Kidney (tissue), 14 donors: ENCODE data around the gene RASA2. TPM values are rescaled to one million over a fixed set of nuclear protein-coding genes. Genes with fewer than 3 reads are reported as not detected.

Experiments
- DNase-seq, 5 donors: peaks; one replicate each; pipeline ENCODE4 v3.0.0-alpha.2; 2013 to 2020
- FAIRE-seq: peaks from 2 replicates; lab custom pipeline; 2012; peaks lifted over from hg19 to GRCh38; lab: Jason Lieb, UNC
- H3K27ac ChIP-seq, 2 donors: one replicate each; pipeline ENCODE4 v1.7.0; 2013; ENCODE audit warnings: low read depth in 2 of 2, low read length in 2 of 2, inconsistent platforms in 1 of 2
- H3K27me3 ChIP-seq: one replicate; pipeline ENCODE4 v1.7.1; 2013; ENCODE audit warnings: low read length, inconsistent platforms; ENCODE audit not compliant: control insufficient read depth, insufficient read depth
- H3K36me3 ChIP-seq, 3 donors: one replicate each; pipeline versions ENCODE4 v1.7.0 to v1.7.1; 2013; ENCODE audit warnings: low read length in 3 of 3, control low read depth in 1 of 3, inconsistent platforms in 1 of 3; ENCODE audit not compliant: insufficient read depth in 3 of 3, control insufficient read depth in 2 of 3
- H3K4me1 ChIP-seq, 3 donors: one replicate each; pipeline versions ENCODE4 v1.7.0 to v1.7.1; 2013; ENCODE audit warnings: low read length in 3 of 3, inconsistent platforms in 1 of 3, low read depth in 1 of 3; ENCODE audit not compliant: control insufficient read depth in 2 of 3, insufficient read depth in 2 of 3
- H3K4me3 ChIP-seq, 3 donors: one replicate each; pipeline versions ENCODE4 v1.7.0 to v1.8.1; 2013; ENCODE audit warnings: low read length in 3 of 3, control low read depth in 1 of 3, inconsistent platforms in 1 of 3
- H3K9ac ChIP-seq, 3 donors: one replicate each; pipeline versions ENCODE4 v1.7.0 to v1.7.1; 2013; ENCODE audit warnings: low read length in 3 of 3, control low read depth in 1 of 3, inconsistent platforms in 1 of 3
- H3K9me3 ChIP-seq, 3 donors: one replicate each; pipeline versions ENCODE4 v1.7.0 to v1.7.1; 2013; ENCODE audit warnings: low read length in 3 of 3, control low read depth in 1 of 3, inconsistent platforms in 1 of 3; ENCODE audit not compliant: control insufficient read depth in 2 of 3, insufficient read depth in 1 of 3
- CTCF ChIP-seq: IDR thresholded peaks from 3 replicates; pipeline ENCODE4 v1.5.1; 2012; ENCODE audit warnings: mild to moderate bottlenecking, moderate library complexity, borderline replicate concordance; ENCODE audit not compliant: insufficient read depth; ENCODE audit errors: extremely low read depth
- intact Hi-C: fragments of 100-400 bp; cut with DNase I; formaldehyde crosslinking; loops from one replicate; pipeline ENCODE4 v1.11.1; 2022
- polyA plus RNA-seq: library from polyadenylated mRNA; stranded (reverse); fragments of 350-450 nt; fragmentation: Illumina TruSeq; extraction: RNeasy Lipid Tissue Mini Kit (QIAGEN cat#74804); gene quantifications from one replicate; pipeline ENCODE4 v1.2.3, GENCODE V29; 2014; ENCODE audit warnings: low read depth, low replicate concordance; ENCODE audit not compliant: insufficient read depth
- total RNA-seq: library from RNA; stranded (reverse); fragmentation: NEBNext Ultra II Directional; extraction: Animal tissue kit (Norgen Biotek cat#: 25700); gene quantifications from one replicate; pipeline ENCODE4 v1.2.1, GENCODE V29; 2021
- donor health status: control.
- donor health status: control.
- donor health status: control.
- donor health status: control.
- donor health status: control.
- donor health status: DM: yes; HTN: yes; CAD: no.
- donor health status: Normal renal cell carcinoma (clear cell type).

Gene RASA2
- total and polyA plus RNA-seq, 2 donors from 2014 or later = 2.2 to 29.8 TPM

- Histone ChIP-seq H3K36me3 (peaks cover 3 to 16% (median 10%) of the 10 kb centered on the region in 3 donors), H3K4me1 (no peaks in the 10 kb centered on the region), H3K27ac (no peak overlapping the region), H3K9me3 (no peaks in the 10 kb centered on the region), H3K4me3 (no peak overlapping the region), H3K9ac (no peak overlapping the region), H3K27me3 (no peaks in the 10 kb centered on the region)
- TF ChIP-seq CTCF = no peak
- FAIRE-seq = peak; percentile 89
- no peak for DNase-seq
- intact Hi-C loops = no loop called here
These were observed 89.9 kb downstream of the RASA2 start for GRCh38 chr3:141576744-141577052.

- TF ChIP-seq CTCF = no peak
- DNase-seq (no peak), FAIRE-seq (no peak)
- Histone ChIP-seq H3K27ac (no peak overlapping the region), H3K4me3 (no peak overlapping the region), H3K27me3 (no peaks in the 10 kb centered on the region), H3K9ac (no peak overlapping the region), H3K4me1 (no peaks in the 10 kb centered on the region), H3K36me3 (peaks cover 0 to 16% (median 10%) of the 10 kb centered on the region in 3 donors), H3K9me3 (no peaks in the 10 kb centered on the region)
- intact Hi-C loops = no loop called here
These were observed 91.6 kb downstream of the RASA2 start for GRCh38 chr3:141578202-141578973.

- no peak for TF ChIP-seq CTCF
- H3K27me3 ChIP-seq = no peaks in the 10 kb centered on the region
- H3K4me1 ChIP-seq = no peaks in the 10 kb centered on the region
- peaks cover 0 to 9% (median 2%) of the 10 kb centered on the region in 3 donors for H3K36me3 ChIP-seq
- H3K9me3 ChIP-seq = no peaks in the 10 kb centered on the region
- no peak overlapping the region for H3K27ac ChIP-seq
- DNase-seq (no peak), FAIRE-seq (no peak)
- no peak overlapping the region for H3K9ac ChIP-seq
- no peak overlapping the region for H3K4me3 ChIP-seq
- intact Hi-C loops = no loop called here
These were observed 107.5 kb downstream of the RASA2 start for GRCh38 chr3:141594357-141594756.
